ENCODE data around the gene TATDN2. TPM values are rescaled to one million over a fixed set of nuclear protein-coding genes. Genes with fewer than 3 reads are reported as not detected.

The TATDN2 gene
- total and polyA plus RNA-seq, 2 donors (not counting 3 experiments of a cell fraction or from before 2014, with no cell fraction given) = 10.7 to 26.8 TPM

- dilution Hi-C loops (cut with MboI; ENCODE audit: extremely low pct_ligation_motif_present, low sequenced_read_pairs) = no loop called here
- no peak overlapping the region for H3K4me3 ChIP-seq (replicated peaks in 1 of 3; ENCODE audit: insufficient read depth in 1 of 3, low read depth in 1 of 3, low read length in 3 of 3)
- H3K27ac ChIP-seq (ENCODE audit: insufficient read depth, low read depth, low read length) = no peak overlapping the region
- no peaks in the 10 kb centered on the region for H3K27me3 ChIP-seq (ENCODE audit: control insufficient read depth in 2 of 2, insufficient read depth in 2 of 2, low read length in 2 of 2)
- no peaks in the 10 kb centered on the region for H3K9me3 ChIP-seq (replicated peaks; ENCODE audit: control insufficient read depth, insufficient read depth, low read length)
- H3K4me1 ChIP-seq (ENCODE audit: control insufficient read depth, extremely low read depth, insufficient read depth, low read length) = peaks cover under 1% of the 10 kb centered on the region
- BruUV-seq (replicated peaks) = no TSS peak
- peaks cover 2 to 6% of the 10 kb centered on the region in 2 experiments for H3K36me3 ChIP-seq (ENCODE audit: control insufficient read depth in 2 of 2, extremely low read depth in 1 of 2, insufficient read depth in 2 of 2, low read length in 2 of 2)
- H3K4me2 ChIP-seq (ENCODE audit: insufficient read depth, low read length) = no peak overlapping the region
- intact Hi-C loops (cut with micrococcal nuclease) = no loop called here
- TF ChIP-seq POLR2AphosphoS5 (IDR thresholded peaks at IDR 0.05; ENCODE audit: insufficient read depth, low read depth, low read length) (no peak), MYC (IDR thresholded peaks at IDR 0.05; ENCODE audit: low read depth, low read length) (no peak), FOS (IDR thresholded peaks at IDR 0.05; ENCODE audit: borderline replicate concordance, insufficient read depth, low read length) (no peak), JUN (IDR thresholded peaks at IDR 0.05; ENCODE audit: borderline replicate concordance, insufficient read depth, insufficient read length, low read depth) (no peak), POLR2A (IDR thresholded peaks at IDR 0.05; ENCODE audit: low read depth, low read length) (no peak), EZH2 (IDR thresholded peaks at IDR 0.05; ENCODE audit: borderline replicate concordance, low read depth, low read length, severe bottlenecking) (no peak)
- H4K20me1 ChIP-seq (replicated peaks; ENCODE audit: control insufficient read depth, extremely low read depth, insufficient read depth, low read length) = no peaks in the 10 kb centered on the region
- H3K79me2 ChIP-seq (ENCODE audit: control insufficient read depth, insufficient read depth, low read length) = no peaks in the 10 kb centered on the region
- no peak overlapping the region for H2AFZ ChIP-seq (ENCODE audit: low read depth, low read length)
- CTCF ChIA-PET = no interaction called here
- POLR2A ChIA-PET = no interaction called here
- DNase-seq (ENCODE audit: low read depth, low spot score) (no peak), FAIRE-seq (no peak)
- no peaks in the 10 kb centered on the region for H3K9me1 ChIP-seq (replicated peaks; ENCODE audit: control insufficient read depth, extremely low read depth, insufficient read depth, low read length)
- H3K9ac ChIP-seq (replicated peaks; ENCODE audit: extremely low read depth, insufficient read depth, low read length) = no peak overlapping the region
Measured at GRCh38 chr3:10233988-10234387, 14.3 kb upstream of the TATDN2 start.

GRCh38 chr3:10234526-10235230, 13.6 kb upstream of the TATDN2 start:
- H3K9ac ChIP-seq (replicated peaks; ENCODE audit: extremely low read depth, insufficient read depth, low read length) = no peak overlapping the region
- no peaks in the 10 kb centered on the region for H3K4me1 ChIP-seq (ENCODE audit: control insufficient read depth, extremely low read depth, insufficient read depth, low read length)
- H3K9me3 ChIP-seq (replicated peaks; ENCODE audit: control insufficient read depth, insufficient read depth, low read length) = no peaks in the 10 kb centered on the region
- no peak overlapping the region for H3K4me3 ChIP-seq (replicated peaks in 1 of 3; ENCODE audit: insufficient read depth in 1 of 3, low read depth in 1 of 3, low read length in 3 of 3)
- peaks cover 2 to 9% of the 10 kb centered on the region in 2 experiments for H3K36me3 ChIP-seq (ENCODE audit: control insufficient read depth in 2 of 2, extremely low read depth in 1 of 2, insufficient read depth in 2 of 2, low read length in 2 of 2)
- intact Hi-C loops (cut with micrococcal nuclease) = no loop called here
- BruUV-seq (replicated peaks) = no TSS peak
- H3K27ac ChIP-seq (ENCODE audit: insufficient read depth, low read depth, low read length) = no peak overlapping the region
- no peaks in the 10 kb centered on the region for H3K27me3 ChIP-seq (ENCODE audit: control insufficient read depth in 2 of 2, insufficient read depth in 2 of 2, low read length in 2 of 2)
- H3K4me2 ChIP-seq (ENCODE audit: insufficient read depth, low read length) = no peak overlapping the region
- H4K20me1 ChIP-seq (replicated peaks; ENCODE audit: control insufficient read depth, extremely low read depth, insufficient read depth, low read length) = no peaks in the 10 kb centered on the region
- no peak for DNase-seq (ENCODE audit: low read depth, low spot score)
- FAIRE-seq = no peak
- TF ChIP-seq CTCF (IDR thresholded peaks at IDR 0.05; ENCODE audit: extremely low read depth in 1 of 2, insufficient read depth in 1 of 2, low read depth in 1 of 2, low read length in 2 of 2) (no peak), MAX (IDR thresholded peaks at IDR 0.05; ENCODE audit: insufficient read depth, insufficient read length) (no peak), EZH2 (IDR thresholded peaks at IDR 0.05; ENCODE audit: borderline replicate concordance, low read depth, low read length, severe bottlenecking) (no peak), JUN (IDR thresholded peaks at IDR 0.05; ENCODE audit: borderline replicate concordance, insufficient read depth, insufficient read length, low read depth) (no peak), GATA2 (IDR thresholded peaks at IDR 0.05; ENCODE audit: insufficient read depth, insufficient read length, low read depth, low read length) (no peak), POLR2A (IDR thresholded peaks at IDR 0.05; ENCODE audit: low read depth, low read length) (no peak), FOS (IDR thresholded peaks at IDR 0.05; ENCODE audit: borderline replicate concordance, insufficient read depth, low read length) (no peak), MYC (IDR thresholded peaks at IDR 0.05; ENCODE audit: low read depth, low read length) (no peak), POLR2AphosphoS5 (IDR thresholded peaks at IDR 0.05; ENCODE audit: insufficient read depth, low read depth, low read length) (no peak)
- dilution Hi-C loops (cut with MboI; ENCODE audit: extremely low pct_ligation_motif_present, low sequenced_read_pairs) = no loop called here
- no peaks in the 10 kb centered on the region for H3K9me1 ChIP-seq (replicated peaks; ENCODE audit: control insufficient read depth, extremely low read depth, insufficient read depth, low read length)
- ChIA-PET CTCF (no interaction called here), POLR2A (no interaction called here)
- H2AFZ ChIP-seq (ENCODE audit: low read depth, low read length) = no peak overlapping the region
- no peaks in the 10 kb centered on the region for H3K79me2 ChIP-seq (ENCODE audit: control insufficient read depth, insufficient read depth, low read length)
